ENCODE results near the gene SFXN3.

SFXN3 gene

DNA sequence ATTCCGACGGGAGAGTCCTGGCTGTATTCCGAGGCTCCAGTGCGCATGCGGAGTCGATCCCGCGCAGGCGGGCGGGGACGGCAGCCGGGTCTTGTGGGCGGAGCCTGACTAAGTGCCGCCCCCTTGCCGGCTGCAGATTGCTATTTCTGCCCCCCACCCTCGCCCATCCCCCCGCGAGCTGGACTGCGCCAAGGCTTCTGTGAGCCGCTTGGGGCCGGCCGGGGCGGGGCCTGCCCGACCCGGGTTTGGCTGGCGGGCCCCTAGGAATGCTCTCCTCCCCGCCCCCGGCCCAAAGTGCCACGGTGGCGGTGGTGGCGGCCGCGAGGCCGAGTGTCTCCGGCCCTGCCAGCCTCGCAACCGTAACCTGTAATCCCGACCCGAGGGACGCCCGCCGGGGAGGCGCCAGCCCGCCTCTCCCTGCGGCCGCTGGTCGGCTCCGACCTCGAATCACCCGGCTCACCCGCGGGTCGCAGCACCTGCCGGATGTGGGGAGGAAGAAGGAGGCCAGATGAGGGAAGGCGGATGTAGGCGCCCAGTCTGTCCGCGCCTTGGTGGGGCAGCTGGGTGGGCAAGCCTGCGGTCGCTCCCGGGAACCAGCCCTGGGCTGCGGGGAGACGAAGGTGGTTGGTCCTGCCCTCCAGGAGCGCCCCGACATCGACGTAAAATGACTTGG is 30.1 kb downstream of the SFXN3 start:
- no peak for DNase-seq

DNA sequence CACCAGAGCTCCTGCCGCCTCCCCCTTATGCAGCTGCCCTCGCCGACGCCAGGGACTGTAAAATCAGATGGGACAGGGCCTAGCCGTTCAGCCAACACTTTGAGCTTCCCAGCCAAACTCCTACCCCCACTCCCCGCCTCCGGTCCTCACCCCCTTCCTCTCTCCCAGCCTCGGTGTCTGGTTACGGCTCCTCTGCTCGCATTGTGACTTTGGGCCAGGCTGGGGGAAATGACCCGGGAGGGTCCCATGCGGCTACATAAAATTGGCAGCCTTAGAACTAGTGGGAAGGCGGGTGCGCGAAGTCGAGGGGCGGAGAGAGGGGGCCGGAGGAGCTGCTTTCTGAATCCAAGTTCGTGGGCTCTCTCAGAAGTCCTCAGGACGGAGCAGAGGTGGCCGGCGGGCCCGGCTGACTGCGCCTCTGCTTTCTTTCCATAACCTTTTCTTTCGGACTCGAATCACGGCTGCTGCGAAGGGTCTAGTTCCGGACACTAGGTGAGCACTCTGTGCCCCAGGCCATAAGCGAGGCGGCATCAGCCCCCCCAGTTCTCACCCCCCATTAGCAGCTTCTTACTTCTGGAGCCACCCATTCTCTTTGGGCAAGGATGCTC is 30.7 kb downstream of the SFXN3 start, which contains the start of gene KAZALD1:
KAZALD1 (plus strand) TSS at position 366 of the 608 bp plus-strand sequence. CDS start 604 bp downstream, outside the sequence.
- no peak for DNase-seq

DNA sequence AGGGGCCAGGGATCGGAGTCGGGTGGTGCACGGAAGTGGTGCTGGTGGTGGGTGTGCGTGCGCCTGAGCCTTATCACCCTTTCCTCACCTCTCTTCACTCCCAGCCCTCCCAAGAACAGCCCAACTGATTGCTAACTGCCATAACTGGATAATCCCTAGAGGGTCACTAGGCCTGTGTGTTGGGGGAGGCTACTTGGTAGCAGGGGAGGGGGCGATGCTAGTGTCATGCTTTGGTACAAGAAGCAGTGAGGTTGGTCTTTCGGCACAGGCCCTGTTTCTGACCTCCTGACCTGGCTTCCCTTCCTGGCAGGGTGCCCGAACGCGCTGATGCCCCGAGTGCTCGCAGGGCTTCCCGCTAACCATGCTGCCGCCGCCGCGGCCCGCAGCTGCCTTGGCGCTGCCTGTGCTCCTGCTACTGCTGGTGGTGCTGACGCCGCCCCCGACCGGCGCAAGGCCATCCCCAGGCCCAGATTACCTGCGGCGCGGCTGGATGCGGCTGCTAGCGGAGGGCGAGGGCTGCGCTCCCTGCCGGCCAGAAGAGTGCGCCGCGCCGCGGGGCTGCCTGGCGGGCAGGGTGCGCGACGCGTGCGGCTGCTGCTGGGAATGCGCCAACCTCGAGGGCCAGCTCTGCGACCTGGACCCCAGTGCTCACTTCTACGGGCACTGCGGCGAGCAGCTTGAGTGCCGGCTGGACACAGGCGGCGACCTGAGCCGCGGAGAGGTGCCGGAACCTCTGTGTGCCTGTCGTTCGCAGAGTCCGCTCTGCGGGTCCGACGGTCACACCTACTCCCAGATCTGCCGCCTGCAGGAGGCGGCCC is 31.4 kb downstream of the SFXN3 start:
- DNase-seq: no peak

DNA sequence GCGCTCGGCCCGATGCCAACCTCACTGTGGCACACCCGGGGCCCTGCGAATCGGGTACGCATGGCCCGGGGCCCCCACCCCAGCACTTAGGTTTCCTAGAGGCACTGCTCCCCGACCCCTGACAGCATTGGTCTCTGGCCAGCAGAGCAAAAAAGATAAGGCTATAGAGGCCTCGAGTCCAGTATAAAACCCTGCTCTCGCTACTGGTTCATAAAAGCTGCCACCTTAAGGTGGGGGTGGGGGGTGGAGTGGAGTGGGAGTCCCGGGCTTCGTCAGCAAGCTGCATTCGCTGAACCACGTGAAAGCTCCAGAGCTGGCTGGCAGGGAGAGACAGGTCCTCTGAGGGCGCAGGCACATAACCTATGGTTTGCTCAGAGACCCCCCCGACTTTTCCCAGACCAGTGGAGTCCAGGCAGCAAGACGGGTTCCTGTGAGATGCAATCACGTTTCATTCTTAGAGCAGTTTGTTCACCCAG is 32.1 kb downstream of the SFXN3 start:
- DNase-seq: no peak

DNA sequence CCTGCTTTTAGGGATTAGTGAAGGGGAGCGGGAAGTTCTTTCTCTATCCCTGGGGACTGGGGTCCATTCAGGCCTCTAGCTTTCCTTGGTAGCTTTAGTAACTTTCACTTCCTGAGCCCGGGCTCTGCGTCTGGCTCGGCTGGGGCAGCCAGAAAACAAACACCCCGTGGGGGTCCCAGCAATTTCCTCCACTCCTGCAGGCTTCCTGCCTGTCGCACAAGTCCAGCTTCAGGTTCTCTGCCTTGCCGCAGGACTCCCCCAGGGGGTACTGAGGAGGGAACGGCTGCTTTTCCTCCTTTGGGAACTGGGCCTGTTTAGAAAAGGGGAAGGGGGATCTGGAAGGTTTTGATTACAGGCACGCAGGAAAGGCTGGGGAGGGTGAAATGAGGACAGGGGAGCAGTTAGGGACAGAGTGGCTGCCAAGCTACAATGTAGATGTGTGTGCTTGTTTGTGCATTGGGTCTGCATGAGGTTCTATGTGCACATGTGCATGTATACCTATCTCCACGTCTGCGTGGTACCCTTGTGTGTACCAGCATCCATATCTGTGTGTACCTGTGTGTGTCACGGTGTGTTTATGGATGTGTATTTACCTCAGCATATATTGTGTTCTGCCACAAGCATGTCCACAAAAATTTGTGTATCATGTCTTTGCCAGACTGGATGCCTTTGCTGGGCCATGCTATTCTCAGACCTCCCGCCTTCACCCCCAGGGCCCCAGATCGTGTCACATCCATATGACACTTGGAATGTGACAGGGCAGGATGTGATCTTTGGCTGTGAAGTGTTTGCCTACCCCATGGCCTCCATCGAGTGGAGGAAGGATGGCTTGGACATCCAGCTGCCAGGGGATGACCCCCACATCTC is 32.7 kb downstream of the SFXN3 start:
- no peak for DNase-seq

DNA sequence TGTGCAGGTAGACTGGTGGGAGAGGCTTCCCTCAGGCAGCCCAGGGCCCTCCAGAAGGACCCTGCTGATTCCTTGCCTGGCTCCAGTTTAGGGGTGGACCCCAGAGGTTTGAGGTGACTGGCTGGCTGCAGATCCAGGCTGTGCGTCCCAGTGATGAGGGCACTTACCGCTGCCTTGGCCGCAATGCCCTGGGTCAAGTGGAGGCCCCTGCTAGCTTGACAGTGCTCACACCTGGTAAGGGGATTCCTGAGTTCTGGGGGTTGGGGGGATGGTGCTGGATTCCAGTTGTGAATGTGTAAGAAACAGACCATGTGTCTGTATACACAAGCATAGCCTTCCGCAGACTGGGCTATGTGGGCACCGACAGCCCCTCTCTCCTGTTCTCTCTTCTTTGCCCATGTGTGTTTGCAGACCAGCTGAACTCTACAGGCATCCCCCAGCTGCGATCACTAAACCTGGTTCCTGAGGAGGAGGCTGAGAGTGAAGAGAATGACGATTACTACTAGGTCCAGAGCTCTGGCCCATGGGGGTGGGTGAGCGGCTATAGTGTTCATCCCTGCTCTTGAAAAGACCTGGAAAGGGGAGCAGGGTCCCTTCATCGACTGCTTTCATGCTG is 33.5 kb downstream of the SFXN3 start:
- no peak for DNase-seq

DNA sequence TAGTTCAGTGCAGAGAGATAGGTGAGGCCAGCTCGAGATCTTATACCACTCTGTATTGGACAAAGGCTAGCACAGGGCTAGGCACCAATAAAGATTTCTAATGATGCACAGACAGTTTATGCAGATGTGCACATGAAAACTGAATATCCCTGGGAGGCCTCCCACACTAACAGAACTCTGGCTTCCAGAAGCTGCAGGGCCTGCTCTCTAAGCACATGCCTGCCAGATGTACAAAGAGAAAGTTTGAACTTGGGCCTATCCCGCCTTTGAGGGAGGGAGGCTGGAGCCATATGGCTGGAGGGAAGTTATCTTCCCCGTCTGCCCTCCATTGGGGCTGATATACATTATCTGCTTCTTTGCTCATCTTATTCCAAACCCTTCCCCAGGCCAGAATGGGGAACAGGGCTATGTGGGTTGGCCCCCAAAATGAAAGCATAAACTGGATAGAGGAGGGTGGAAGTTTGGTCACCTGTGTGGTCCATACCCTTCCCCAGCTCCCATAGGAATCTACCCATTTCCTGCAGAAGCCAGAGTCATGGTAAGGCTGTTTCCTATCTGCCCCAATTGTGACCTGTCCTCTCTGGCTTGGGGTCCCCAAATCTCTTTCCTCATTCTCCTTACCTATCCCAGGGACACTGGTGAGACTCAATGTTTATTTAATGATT is 34.6 kb downstream of the SFXN3 start:
- DNase-seq: no peak

DNA sequence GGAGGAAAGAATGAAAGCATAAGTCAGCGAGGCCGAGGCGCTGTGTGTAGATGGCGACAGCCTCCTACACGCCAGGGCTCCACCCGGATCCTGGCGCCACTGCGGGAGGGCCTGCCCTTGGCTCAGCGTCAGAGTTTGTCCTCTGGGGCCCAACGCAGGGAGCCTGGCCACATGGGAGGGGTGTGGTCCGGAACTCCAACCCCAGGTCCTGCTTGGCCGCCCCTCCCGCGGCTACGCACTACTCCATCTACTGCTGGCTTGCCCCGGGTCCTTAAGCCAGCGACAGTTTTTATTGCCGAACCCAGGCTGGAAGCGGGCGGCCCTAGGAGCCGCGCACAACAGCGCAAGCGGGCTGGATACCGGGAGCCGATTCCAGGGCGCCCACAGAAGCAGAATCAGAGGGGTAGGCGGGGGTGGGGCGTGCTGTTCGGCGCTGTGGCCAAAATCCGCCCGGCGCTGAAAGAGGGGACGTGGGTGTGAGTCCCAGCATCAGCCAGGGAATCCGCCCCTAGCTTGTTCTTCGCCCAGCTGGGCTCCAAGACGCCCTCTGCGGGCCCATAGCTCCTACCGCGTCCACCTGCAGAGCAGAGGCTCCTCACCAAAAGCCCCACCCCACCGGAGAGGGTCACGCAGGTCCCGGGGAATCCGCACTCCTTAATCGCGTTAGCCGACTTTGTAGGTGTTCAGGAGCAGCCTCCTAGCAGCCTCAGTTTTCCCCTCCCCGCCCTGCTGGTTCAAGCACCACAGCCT is 35.3 kb downstream of the SFXN3 start:
- no peak for DNase-seq

DNA sequence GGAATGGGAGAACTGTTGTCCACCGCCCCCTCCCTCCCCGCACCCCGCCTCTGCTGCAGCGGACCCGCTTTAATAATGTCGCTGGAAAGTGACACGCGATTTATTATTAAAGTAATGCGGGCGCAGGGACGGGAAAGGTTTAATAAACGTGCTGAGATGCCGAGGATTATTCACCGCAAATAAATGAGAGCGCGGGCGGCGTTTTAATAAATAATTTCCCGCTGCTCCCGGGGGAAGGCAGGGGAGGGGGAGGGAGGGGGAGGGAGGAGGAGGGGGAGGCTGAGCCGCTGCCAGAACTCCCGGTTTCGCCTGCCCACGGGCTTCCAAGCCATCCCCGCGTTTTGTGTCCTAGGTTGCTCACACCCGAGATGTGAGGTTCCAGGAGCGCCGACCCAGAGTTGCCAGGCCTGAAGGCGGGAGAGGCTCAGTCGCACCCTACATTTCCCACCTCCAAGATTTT is 35.9 kb downstream of the SFXN3 start:
- no peak for DNase-seq

DNA sequence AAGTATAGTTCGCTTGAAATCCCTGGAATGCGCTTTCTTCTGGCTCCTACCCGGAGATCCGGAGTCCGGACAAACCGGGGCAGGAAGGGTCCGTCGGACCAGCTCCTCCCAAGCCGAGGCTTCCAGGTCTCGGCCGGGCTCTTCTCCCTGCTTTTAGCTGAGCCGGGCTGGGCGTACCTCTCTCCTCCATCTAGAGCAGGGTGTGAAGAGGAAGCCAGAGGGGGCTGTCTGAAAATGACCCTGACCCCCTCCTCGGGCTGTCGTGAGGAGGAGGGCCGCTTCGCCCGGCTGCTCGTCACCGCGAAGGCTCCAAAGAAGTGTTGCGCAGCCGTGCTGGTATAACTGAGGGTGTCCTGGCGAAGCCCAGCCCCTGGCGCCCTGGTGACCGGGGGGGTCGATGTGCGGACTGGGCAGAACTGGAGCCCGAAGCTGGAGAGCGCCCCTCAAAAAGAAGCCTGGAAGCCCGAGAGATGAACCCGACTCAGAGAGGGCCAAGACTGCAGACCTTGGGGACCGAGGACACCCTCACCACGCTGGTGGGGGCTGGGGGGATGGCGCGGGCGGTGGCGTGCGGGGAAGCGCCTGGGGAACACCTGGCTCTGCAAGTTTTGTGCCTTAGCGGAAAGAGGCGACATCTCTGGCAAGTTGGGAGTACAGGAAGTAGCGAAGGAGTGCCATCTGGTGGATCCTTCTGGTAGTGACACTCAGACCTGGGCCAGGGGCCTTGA is 36.5 kb downstream of the SFXN3 start:
- no peak for DNase-seq

DNA sequence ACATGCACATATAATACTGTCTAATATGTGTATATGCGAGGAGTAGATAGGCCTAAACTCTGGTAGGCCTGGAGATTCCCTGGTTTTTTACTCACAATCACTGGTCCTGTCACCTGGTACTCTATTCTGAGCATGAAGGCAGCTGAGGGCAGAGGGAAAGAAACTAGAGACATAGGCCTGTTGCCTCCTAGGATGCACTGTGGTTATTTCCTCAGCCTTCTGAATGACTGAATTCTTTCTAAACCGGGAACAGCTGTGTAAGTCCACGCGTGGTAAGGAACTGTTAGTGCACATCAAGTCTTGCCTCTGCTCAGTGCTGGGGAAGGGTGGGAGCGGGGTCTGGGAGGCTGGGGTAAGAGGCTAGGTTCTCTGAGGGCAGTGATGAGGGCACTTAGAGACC is 38.4 kb downstream of the SFXN3 start:
- no peak for DNase-seq

DNA sequence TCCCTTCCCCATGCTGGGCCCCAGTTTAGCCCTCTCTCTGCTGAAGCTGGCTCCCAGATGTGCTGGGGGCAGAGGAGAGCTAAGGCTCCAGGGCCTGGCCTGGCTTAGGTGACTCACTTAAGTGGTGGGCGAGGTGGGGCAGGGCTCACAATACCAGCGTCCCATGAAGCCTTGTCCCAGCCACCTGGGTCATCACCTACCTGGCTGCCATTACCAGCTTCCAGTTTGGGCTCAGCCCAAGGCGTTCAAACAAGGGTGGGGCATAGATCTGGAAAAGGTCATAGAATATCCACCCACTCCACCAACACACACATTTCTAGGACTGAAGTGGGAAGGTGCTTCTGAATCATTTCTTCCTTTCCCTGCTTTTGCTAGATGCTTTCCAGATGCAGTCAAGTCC is 39.1 kb downstream of the SFXN3 start:
- no peak for DNase-seq

DNA sequence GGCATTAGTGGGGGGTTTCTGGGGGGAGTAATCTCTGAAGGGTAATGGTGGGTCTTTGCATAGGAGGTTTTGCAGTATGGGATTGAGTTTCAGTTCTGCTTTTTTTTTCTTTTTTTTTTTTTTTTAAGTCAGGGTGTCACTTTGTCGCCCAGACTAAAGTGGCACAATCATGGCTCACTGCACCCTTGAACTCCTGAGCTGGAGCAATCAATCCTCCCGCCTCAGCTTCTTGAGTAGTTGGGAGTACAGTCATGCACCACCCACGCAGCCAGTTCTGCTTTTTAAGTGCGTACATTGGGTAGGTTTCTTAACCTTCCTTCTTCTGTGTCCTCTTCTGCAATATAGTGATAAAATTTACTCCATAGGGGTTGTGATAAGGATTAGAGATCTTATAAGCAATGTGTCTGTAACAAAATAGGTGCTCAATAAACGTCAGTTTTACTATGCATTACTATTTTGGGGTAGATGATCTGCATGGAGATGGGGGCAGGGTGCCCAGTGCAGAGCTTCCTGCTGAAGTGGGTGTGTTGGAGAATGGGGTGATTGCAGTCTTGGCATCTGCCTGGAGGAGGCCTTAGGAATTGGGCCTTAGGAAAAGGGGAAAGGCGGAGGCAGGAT is 40.3 kb downstream of the SFXN3 start:
- no peak for DNase-seq

DNA sequence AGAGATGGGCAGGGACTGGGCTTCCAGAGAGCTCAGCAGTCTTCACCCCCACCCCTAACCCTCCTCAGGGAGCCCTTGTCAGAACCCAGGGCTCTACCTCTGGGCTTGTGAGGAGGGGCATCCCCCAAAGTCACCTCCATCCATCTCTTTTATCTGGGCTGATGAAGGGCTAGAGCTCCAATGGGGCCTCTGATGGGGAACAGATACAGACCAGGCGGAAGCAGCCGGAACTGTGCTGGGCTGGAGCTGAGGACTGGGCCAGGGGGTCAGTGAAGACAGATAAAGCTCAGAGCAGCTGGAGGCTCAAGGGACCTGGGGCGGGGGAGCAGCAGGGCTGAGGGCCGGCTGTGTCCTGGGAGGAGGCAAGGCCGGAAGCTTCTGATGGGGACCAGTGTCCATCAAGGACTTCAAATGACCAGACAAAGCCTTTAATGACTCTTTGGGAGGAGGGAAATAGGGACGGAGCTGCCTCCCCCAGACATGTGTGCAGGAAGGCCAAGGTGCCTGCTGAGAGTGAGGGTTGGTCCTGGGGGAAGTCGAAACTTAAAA is 40.9 kb downstream of the SFXN3 start:
- DNase-seq: no peak

DNA sequence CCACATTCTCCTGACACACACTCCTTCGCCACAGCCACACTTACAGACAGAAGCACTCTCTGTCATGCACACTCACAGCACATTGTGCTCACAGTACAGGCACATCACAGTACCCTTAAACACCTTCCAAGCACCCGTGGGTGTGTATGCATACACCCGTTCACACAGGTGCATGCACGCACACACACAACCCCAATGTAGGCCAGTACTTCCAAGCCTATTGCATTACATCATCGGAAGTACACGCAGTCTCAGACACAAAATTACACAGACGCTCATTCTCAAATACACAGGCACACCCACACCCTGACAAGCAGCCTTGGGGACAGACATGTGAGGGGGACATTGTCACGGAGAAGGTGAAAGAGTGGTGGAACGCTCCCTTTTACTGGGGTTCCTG is 41.9 kb downstream of the SFXN3 start:
- DNase-seq: no peak

DNA sequence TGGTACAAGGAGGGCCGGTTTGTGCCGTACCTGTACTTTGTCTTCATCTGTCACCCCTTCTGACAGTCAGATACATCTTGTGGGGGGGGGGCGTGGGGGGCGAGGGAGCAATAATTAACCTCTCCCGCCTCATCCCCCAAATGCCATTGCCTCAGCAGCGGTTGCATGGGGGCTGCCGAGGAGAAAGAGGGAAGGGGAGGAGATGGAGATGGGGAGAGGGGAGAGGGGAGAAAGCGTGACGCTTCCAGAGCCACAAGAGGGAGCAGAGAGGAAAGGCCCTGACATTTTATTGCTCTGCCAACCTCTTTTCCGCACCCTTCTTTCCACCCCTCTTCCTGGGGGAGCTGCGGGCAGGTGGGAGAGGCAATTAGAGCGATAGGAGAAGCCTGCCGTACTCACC is 42.6 kb downstream of the SFXN3 start:
- no peak for DNase-seq

DNA sequence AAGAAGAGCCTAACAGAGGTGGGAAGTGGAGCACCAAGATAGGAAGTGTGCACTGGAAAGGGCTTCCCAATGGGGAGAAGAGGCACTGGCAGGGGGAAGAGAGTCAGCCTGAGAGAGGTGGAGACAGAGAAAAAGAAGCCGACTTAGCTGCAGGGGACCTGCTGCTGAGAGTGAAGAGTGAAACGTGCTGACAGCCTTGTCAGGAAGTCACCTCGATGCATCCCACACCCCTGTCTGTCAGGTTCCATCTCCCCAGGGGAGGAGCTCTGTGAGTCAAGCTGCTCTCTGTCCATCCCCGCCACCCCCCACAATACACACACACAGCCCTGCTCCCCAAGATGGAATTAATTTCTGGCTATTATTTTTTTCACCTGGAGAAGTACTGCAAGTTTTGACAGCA is 44.7 kb downstream of the SFXN3 start:
- no peak for DNase-seq

DNA sequence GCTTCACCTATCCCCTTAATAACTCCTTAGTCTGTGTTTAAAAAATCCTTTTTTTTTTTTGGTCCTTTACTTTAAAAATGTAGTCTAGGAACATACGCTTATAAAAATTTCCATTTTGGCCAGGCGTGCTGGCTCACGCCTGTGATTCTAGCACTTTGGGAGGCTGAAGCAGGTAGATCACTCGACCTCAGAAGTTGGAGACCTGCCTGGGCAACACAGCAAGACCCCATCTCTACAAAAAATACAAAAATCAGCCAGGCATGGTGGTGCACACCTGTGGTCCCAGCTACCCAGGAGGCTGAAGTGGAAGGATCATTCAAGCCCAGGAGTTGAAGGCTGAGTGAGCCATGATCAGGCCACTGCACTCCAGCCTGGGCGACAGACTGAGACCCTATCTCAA is 45.6 kb downstream of the SFXN3 start:
- no peak for DNase-seq

DNA sequence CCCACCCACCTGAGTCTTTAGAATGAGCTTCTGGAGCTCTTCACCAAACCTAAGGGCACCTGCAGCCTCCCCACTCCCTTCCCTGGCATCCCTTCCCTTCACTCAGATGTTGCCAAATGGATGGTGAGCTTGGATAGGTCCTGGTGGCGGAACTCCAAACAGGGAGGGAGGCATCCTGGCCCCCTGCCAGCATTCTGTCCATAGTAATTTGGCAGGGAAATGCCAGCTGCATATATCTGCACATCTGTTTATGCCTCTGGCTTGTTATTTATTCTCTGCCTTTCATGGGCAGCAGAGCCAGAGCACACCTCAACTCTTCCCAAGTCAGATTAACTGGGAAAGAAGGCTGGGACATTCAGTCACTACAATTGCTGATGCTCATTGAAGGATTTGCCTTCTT is 48.8 kb downstream of the SFXN3 start:
- no peak for DNase-seq

All from NCI-H524 treated with DMSO at 0.1 percent for 48 hours (cell line).